SU-DHL-6 (cell line): ENCODE measurements around the gene KCNQ1OT1.

Source experiments
- H2AFZ ChIP-seq: fragments of 200-600 bp; sonication (generic); 2 replicates; pipeline ENCODE4 v1.6.1; 2014; ENCODE audit warnings: low read depth, mild to moderate bottlenecking, moderate library complexity, mixed read lengths, antibody characterized with exemption, low read length; ENCODE audit not compliant: severe bottlenecking
- H3F3A ChIP-seq: fragments of 200-600 bp; shearing (Covaris generic); 2 replicates; pipeline ENCODE4 v1.6.0; 2016; ENCODE audit warnings: antibody characterized with exemption, mild to moderate bottlenecking; ENCODE audit not compliant: insufficient read depth
- H3K27ac ChIP-seq: fragments of 200-600 bp; sonication (generic); 2 replicates; pipeline ENCODE4 v1.5.1; 2016; ENCODE audit warnings: low read depth, mild to moderate bottlenecking, low read length, moderate library complexity, mixed read lengths
- H3K27me3 ChIP-seq: fragments of 200-600 bp; sonication (generic), shearing (Covaris generic); 2 replicates; pipeline ENCODE4 v1.6.0; 2014; ENCODE audit warnings: mild to moderate bottlenecking, low read length
- H3K36me3 ChIP-seq: fragments of 200-600 bp; sonication (generic); 2 replicates; pipeline ENCODE4 v1.6.1; 2014; ENCODE audit warnings: mild to moderate bottlenecking, low read length, mixed read lengths
- H3K4me2 ChIP-seq: fragments of 300-600, 200-600 bp; shearing (Covaris generic), sonication (generic); 2 replicates; pipeline ENCODE4 v1.6.0; 2014; ENCODE audit warnings: low read length, low read depth, mild to moderate bottlenecking; ENCODE audit not compliant: poor library complexity, severe bottlenecking
- H3K4me3 ChIP-seq: fragments of 200-600 bp; sonication (generic); 2 replicates; pipeline ENCODE4 v1.5.1; 2014; ENCODE audit warnings: antibody characterized with exemption, low read length, mild to moderate bottlenecking, mixed read lengths; ENCODE audit not compliant: insufficient read depth, poor library complexity, severe bottlenecking
- H3K79me2 ChIP-seq: fragments of 200-600 bp; sonication (generic); 2 replicates; pipeline ENCODE4 v1.6.1; 2014; ENCODE audit warnings: mild to moderate bottlenecking, low read length, moderate library complexity; ENCODE audit not compliant: insufficient read depth
- H3K9ac ChIP-seq: fragments of 200-600 bp; sonication (generic); 2 replicates; pipeline ENCODE4 v1.7.0; 2014; ENCODE audit warnings: mild to moderate bottlenecking, low read length
- H3K9me2 ChIP-seq: fragments of 200-600 bp; sonication (generic); replicated peaks from 2 replicates; pipeline ENCODE4 v1.6.1; 2014; ENCODE audit warnings: low read length; ENCODE audit not compliant: insufficient read depth
- H3K9me3 ChIP-seq: fragments of 200-600 bp; sonication (generic); 2 replicates; pipeline ENCODE4 v1.6.1; 2014; ENCODE audit warnings: low read length, mixed read lengths; ENCODE audit not compliant: insufficient read depth
- H4K20me1 ChIP-seq: fragments of 200-600 bp; sonication (generic); 2 replicates; pipeline ENCODE4 v1.6.1; 2014; ENCODE audit warnings: low read depth, mild to moderate bottlenecking, antibody characterized with exemption, low read length, moderate library complexity, mixed read lengths
- EZH2phosphoT487 ChIP-seq: fragments of 200-600 bp; sonication (generic), shearing (Covaris generic); conservative IDR thresholded peaks from 2 replicates; pipeline ENCODE4 v1.6.1; 2018; ENCODE audit warnings: mild to moderate bottlenecking, antibody characterized with exemption, low read length, moderate library complexity, mixed read lengths
- TF ChIP-seq, protein P1 (sequence below): fragments of 200-600 bp; sonication (generic); IDR thresholded peaks from one replicate; pipeline ENCODE4 v1.5.1; 2017; ENCODE audit warnings: antibody characterized with exemption, mild to moderate bottlenecking, low read length, moderate library complexity; ENCODE audit not compliant: insufficient read depth, poor library complexity, severe bottlenecking

KCNQ1OT1 gene

DNA sequence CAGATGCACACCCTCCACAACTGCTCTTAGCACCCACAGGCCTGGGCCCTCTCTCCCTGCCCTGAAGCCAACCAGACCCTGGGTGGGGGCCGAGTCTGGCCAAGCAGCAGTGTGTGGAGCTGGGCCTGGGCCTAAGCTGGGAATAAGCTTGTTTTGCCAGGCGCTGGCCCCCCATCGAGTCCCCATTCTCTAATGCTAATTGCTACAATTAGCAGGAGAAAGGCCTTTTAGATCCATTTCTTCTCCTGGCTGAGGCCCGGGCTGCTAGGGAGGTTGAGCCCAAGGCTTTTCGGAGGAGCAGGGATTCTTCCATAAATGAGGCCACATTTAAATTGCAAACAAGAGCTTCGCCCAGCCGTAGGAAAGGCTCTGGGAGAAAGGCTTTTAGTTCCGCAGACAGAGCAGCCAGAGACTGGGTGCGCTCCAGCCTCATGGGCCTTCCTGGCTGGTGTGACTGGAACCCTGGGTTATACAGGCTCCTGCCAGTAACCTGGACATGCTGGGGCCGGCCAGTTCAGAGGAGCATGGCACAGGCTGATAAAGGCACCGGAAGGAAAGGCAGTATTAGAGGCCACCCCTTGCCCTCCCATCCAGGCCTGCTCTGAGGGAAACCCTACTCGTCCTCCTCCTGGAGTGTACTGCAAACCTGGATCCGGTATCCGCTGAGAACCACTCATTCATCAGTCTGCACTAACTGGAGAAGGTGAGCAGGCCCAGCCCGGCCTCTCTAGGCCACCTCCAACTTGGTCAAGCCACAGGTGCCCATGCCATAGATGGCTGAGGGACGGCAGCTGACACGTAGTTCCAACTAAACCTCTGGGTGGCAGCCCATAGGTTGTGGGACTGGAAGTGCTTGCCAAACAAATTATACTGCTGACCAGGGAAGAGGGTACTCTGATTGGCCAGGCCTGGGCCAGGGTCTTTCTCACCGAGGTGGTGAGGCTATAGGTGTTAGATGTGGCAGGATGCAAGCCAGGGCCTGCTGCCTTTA is 6.2 kb downstream of the KCNQ1OT1 start:
- H3K36me3 ChIP-seq = no peaks in the 10 kb centered on the region
- no peak overlapping the region for H3K4me2 ChIP-seq

DNA sequence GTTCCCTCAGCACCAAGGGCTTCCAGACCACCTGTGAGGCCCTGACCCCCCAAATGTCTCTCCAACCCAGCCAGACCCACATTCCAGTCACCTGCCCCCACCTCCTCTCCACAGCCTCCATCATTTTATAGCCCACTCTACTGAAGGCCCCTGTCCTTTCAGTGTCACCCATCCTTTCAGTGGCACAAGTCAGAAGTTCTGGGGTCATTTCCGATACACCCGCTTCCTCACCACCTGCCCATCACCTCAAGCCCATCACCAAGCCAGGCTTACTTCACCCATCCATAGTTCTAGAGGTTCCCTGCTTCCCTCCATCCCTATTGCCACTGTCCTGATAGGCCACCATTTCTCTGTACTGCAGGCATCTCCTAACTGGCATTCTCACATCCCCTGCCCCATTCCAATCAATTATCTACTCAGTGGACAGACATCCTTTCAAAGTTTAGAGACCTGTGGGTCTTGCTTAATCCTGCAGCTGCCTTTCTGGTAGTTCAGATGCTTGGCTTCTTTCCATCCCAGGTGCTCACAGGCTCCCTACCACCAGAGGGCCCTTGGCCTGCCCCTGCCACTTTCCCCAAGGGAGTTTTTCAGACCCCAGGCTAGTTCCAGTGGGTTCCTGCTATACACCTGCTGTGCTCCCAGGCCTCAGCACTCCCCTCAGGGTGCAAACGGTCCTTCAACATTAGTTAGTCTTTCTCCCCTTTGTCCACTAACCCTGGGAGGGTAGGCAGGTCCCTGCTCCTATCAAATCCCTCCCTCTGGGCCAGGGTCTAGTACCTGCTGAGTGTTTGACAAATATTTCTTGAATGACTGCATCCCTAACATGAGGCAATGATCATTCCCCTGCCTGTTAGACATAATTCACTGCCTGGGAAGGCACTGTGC is 7.6 kb downstream of the KCNQ1OT1 start:
- H3K4me2 ChIP-seq = no peak overlapping the region
- no peak overlapping the region for H3K27ac ChIP-seq
- H3K9me3 ChIP-seq = no peaks in the 10 kb centered on the region
- TF ChIP-seq EZH2phosphoT487 = no peak
- TF ChIP-seq, protein P1, sequence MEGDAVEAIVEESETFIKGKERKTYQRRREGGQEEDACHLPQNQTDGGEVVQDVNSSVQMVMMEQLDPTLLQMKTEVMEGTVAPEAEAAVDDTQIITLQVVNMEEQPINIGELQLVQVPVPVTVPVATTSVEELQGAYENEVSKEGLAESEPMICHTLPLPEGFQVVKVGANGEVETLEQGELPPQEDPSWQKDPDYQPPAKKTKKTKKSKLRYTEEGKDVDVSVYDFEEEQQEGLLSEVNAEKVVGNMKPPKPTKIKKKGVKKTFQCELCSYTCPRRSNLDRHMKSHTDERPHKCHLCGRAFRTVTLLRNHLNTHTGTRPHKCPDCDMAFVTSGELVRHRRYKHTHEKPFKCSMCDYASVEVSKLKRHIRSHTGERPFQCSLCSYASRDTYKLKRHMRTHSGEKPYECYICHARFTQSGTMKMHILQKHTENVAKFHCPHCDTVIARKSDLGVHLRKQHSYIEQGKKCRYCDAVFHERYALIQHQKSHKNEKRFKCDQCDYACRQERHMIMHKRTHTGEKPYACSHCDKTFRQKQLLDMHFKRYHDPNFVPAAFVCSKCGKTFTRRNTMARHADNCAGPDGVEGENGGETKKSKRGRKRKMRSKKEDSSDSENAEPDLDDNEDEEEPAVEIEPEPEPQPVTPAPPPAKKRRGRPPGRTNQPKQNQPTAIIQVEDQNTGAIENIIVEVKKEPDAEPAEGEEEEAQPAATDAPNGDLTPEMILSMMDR = peak; percentile 25
- no peaks in the 10 kb centered on the region for H3K36me3 ChIP-seq
- no peak overlapping the region for H3K4me3 ChIP-seq
- no peak overlapping the region for H2AFZ ChIP-seq
- no peaks in the 10 kb centered on the region for H4K20me1 ChIP-seq
- no peaks in the 10 kb centered on the region for H3F3A ChIP-seq
- H3K9me2 ChIP-seq = no peaks in the 10 kb centered on the region
- H3K9ac ChIP-seq = no peak overlapping the region
- H3K79me2 ChIP-seq = no peaks in the 10 kb centered on the region
- no peaks in the 10 kb centered on the region for H3K27me3 ChIP-seq

More for the DNA sequence above, 6.2 kb downstream of the KCNQ1OT1 start:
- H3K4me3 ChIP-seq = no peak overlapping the region
- H3K27ac ChIP-seq = no peak overlapping the region
- no peaks in the 10 kb centered on the region for H3F3A ChIP-seq
- H3K79me2 ChIP-seq = no peaks in the 10 kb centered on the region
- H3K9me3 ChIP-seq = no peaks in the 10 kb centered on the region
- H4K20me1 ChIP-seq = no peaks in the 10 kb centered on the region
- H3K9me2 ChIP-seq = no peaks in the 10 kb centered on the region
- no peak overlapping the region for H2AFZ ChIP-seq
- no peak overlapping the region for H3K9ac ChIP-seq
- no peaks in the 10 kb centered on the region for H3K27me3 ChIP-seq
- TF ChIP-seq EZH2phosphoT487 = no peak
- TF ChIP-seq, protein P1 = no peak

DNA sequence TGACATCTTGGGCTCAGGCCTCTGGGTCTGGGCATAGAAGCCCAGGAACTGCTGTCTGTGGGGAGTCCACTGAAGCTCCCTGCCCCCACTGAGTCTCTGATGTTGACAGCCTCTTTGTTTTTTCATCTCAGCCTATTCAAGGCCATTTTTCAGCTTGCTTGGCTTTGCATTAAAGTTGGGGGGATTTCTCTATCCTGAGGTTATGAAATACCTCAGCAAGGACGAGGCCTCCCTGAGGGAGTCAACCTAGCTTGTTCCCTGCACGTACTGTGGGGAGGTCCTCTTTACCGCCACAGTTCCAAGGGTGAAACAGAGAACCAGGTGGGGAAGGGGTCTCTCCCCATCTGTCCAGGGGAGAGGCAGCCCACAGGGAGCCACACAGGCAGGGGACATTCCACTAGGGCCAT is 8.4 kb downstream of the KCNQ1OT1 start:
- H3K36me3 ChIP-seq = no peaks in the 10 kb centered on the region

More for the DNA sequence above, 8.4 kb downstream of the KCNQ1OT1 start:
- Histone ChIP-seq H2AFZ (no peak overlapping the region), H3K27ac (no peak overlapping the region), H3K4me3 (no peak overlapping the region), H3K9me2 (no peaks in the 10 kb centered on the region), H3K27me3 (no peaks in the 10 kb centered on the region), H3K9ac (no peak overlapping the region), H3K9me3 (no peaks in the 10 kb centered on the region), H3K79me2 (no peaks in the 10 kb centered on the region), H3F3A (no peaks in the 10 kb centered on the region), H3K4me2 (no peak overlapping the region), H4K20me1 (no peaks in the 10 kb centered on the region)
- TF ChIP-seq, protein P1 = no peak
- no peak for TF ChIP-seq EZH2phosphoT487
